ENCODE data around the gene SLC35F3.

DNA sequence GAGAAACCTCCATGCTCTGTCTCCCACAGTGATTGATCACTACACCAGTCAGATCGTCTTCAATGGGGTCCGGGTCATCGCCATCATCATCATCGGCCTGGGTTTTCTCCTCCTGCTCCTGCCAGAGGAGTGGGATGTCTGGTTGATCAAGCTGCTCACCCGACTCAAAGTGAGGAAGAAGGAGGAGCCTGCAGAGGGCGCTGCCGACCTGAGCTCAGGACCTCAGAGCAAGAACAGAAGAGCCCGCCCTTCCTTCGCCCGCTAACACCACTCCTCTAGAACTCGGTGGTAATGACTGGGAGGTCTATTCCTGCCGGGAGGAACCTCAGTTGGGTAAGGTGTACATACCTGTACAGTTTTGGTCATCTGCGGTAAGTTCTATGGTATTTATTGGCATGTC lies 418.5 kb downstream of the SLC35F3 start:
- TF ChIP-seq, protein P1, sequence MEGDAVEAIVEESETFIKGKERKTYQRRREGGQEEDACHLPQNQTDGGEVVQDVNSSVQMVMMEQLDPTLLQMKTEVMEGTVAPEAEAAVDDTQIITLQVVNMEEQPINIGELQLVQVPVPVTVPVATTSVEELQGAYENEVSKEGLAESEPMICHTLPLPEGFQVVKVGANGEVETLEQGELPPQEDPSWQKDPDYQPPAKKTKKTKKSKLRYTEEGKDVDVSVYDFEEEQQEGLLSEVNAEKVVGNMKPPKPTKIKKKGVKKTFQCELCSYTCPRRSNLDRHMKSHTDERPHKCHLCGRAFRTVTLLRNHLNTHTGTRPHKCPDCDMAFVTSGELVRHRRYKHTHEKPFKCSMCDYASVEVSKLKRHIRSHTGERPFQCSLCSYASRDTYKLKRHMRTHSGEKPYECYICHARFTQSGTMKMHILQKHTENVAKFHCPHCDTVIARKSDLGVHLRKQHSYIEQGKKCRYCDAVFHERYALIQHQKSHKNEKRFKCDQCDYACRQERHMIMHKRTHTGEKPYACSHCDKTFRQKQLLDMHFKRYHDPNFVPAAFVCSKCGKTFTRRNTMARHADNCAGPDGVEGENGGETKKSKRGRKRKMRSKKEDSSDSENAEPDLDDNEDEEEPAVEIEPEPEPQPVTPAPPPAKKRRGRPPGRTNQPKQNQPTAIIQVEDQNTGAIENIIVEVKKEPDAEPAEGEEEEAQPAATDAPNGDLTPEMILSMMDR (conservative IDR thresholded peaks at IDR 0.05; ENCODE audit: low read depth in 2 of 2): peak; percentile 69 to 90
- TF ChIP-seq POLR2AphosphoS5 (IDR thresholded peaks at IDR 0.05; ENCODE audit: low read depth): no peak
